GM19099 (cell line): ENCODE data around the gene CTSD.

Experiments used
- POLR2A ChIP-seq: IDR thresholded peaks from 3 replicates; pipeline ENCODE4 v1.6.1; 2011; ENCODE audit warnings: low read depth; ENCODE audit not compliant: insufficient read length; ENCODE audit errors: extremely low read depth

CTSD gene

GRCh38 chr11:1773994-1774550 lies 10.3 kb upstream of the CTSD start:
- TF ChIP-seq POLR2A: no peak

- TF ChIP-seq POLR2A: no peak
Observed at GRCh38 chr11:1773131-1773993, 9.6 kb upstream of the CTSD start.

DNA sequence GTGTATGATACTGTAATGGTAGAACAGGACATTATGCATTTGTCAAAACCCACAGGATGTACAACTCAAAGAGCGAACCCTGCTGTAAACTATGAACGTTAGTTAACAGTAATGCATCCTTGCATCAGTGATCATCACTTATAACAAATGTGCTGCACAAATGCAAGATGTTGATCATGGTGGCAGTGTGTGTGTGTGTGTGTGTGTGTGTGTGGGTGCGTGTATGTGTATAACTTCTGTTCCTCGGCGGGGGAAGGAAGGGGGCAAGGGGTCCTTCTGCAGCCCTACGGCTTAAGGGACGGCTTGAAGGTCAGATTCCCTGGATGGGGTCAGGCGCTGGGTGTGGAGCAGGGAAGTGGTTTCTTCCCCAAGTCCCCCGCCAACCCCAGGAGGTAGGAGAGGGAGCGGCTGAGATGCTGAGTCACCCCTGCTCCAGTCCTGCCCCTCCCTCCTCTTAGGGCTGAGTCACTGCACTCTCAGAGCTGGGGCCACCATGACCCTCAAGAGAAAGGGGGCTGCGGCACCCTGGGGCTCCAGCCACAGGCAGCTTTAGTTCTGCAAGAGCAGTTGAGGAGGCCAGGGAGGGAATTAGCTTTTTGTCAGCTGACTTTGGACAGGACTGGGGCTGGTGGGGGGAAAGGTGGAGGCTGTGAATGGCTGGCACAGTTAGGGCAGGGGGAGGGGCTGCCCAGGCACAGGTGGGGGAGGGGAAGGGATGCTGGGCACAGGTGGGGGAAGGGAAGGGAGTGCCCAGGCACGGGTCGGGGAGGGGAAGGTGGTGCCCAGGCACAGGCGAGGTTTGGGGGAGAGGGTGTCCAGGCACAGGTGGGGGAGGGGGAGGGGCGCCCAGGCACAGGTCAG lies 8.8 kb upstream of the CTSD start:
- no peak for TF ChIP-seq POLR2A

- no peak for TF ChIP-seq POLR2A
Observed at GRCh38 chr11:1771700-1772099, 8.0 kb upstream of the CTSD start.

- no peak for TF ChIP-seq POLR2A
Observed at GRCh38 chr11:1771273-1771672, 7.5 kb upstream of the CTSD start.

- no peak for TF ChIP-seq POLR2A
Observed at GRCh38 chr11:1770528-1770927, 6.8 kb upstream of the CTSD start.

- no peak for TF ChIP-seq POLR2A
Observed at GRCh38 chr11:1770061-1770460, 6.3 kb upstream of the CTSD start.

DNA sequence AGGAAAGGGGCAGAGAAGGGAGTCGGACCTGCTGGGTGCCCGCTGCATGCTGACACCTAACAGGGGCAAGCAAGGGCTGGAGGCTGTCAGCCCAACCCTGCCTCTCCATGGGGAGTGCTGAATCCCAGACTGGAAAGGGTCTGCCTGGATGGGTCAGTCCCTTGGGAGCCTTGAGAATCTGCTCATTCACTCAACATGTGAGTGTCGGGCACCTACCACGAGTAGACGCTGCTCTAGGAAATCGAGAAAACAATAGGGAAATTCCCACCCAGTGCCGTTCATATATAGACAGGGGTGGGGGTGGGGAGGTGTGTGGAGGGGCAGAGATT lies 4.4 kb upstream of the CTSD start:
- no peak for TF ChIP-seq POLR2A

DNA sequence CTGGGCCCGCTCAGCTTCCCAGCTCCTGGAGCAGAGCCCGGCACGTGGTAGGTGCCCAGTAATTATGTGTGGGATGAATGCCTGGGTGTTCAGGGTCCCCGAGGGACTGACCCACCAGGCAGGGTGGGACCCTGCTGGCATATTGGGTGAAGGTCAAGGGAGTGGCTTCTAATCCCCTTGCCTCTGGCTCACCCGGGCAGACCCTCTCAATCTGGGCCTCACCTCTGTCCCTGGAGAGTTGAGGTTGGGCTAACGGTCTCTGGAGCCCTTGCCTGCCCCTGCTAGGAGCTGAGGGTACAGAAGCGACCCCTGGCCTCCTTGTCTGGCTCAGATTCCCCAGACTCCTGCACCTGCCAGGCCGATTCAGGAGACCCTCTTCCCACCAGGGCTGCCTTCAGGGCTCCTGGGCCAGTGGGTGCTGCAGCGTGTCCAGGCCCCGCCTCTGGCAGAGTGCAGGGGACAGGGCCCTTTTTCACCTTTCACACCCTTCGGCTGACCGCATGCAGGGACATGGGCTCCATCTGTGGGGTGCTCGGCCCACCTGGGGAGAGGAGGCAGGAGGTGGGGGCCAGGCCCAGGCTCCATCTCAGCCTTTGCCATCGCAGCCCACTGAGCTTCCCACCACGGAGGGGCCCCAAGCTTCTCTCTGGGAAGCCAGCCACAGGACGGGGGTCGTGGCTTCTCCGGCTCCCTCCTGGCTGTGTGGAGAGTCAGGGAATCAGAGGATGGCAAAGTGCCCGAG lies 3.8 kb upstream of the CTSD start:
- TF ChIP-seq POLR2A: no peak

DNA sequence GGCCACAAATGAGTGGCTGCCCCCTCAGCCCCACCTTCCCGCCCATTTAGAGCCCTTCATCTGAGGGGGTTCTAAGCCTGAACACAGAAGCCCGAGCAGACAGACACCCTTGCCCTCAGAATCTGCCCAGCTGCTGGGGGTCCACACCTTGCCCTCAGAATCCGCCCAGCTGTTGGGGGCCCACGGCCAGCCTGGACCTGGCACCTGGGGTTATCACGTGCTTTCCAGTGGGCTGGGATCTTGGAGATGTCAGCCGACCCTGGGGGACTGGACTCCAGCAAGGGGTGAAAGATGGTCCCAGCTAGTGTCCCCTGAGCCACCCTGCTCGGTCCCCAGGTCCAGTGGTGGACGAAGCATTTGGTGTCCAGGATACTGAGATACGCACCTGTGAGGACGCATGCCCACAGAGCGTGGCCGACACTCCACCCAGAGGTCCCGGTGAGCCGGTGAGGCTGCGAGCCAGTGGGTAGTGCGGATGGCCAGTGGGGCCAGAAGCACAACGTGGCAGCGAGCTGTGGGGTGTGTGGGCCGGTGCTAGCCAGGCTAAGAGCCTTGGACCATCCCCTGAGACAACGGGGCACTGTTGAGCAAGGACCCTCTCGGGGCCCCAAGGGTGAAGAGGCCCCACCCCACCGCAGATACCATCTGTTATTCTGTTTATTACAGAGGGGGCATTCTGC lies 3.1 kb upstream of the CTSD start:
- no peak for TF ChIP-seq POLR2A

- TF ChIP-seq POLR2A: no peak
Observed at GRCh38 chr11:1765871-1766718, 2.4 kb upstream of the CTSD start.

GRCh38 chr11:1763336-1763795 lies 361 bp downstream of the CTSD start:
- TF ChIP-seq POLR2A: no peak

- TF ChIP-seq POLR2A: no peak
Observed at GRCh38 chr11:1762537-1763302, 1.0 kb downstream of the CTSD start.
